ENCODE data around the gene RABL3.
A peak's percentile ranks its signal among the peaks of the same experiment; 100 is the strongest.
"Not testable (repeated sequence)": the region's sequence is repeated elsewhere in the genome, so short reads cannot be mapped to it uniquely, and the experiment has no call there.

The RABL3 gene

DNA sequence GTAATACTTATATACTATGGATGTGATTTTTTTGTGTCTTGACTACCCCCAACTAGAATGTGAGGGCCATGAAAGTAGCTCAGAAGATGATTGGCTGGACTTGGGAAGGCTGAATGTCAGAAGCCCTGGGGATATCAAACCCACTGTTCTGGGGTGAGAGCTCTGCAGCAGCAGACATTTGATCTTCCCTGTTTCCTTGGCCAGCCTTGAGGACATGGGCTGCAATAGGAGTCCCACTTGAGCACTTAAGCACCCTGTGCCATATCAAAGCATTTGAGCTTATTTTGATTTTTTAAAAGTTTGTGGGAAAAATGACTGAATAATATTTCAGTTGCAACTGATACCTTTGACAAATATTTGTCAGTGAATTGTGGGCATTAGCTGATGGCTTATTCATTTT lies 21.9 kb upstream of the RABL3 start:
- TF ChIP-seq, protein P1, sequence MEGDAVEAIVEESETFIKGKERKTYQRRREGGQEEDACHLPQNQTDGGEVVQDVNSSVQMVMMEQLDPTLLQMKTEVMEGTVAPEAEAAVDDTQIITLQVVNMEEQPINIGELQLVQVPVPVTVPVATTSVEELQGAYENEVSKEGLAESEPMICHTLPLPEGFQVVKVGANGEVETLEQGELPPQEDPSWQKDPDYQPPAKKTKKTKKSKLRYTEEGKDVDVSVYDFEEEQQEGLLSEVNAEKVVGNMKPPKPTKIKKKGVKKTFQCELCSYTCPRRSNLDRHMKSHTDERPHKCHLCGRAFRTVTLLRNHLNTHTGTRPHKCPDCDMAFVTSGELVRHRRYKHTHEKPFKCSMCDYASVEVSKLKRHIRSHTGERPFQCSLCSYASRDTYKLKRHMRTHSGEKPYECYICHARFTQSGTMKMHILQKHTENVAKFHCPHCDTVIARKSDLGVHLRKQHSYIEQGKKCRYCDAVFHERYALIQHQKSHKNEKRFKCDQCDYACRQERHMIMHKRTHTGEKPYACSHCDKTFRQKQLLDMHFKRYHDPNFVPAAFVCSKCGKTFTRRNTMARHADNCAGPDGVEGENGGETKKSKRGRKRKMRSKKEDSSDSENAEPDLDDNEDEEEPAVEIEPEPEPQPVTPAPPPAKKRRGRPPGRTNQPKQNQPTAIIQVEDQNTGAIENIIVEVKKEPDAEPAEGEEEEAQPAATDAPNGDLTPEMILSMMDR (conservative IDR thresholded peaks at IDR 0.05; ENCODE audit: low read length) = no peak
- H3K4me3 ChIP-seq (ENCODE audit: low read length) = no peak overlapping the region
- no peak for DNase-seq (ENCODE audit: low read depth)

DNA sequence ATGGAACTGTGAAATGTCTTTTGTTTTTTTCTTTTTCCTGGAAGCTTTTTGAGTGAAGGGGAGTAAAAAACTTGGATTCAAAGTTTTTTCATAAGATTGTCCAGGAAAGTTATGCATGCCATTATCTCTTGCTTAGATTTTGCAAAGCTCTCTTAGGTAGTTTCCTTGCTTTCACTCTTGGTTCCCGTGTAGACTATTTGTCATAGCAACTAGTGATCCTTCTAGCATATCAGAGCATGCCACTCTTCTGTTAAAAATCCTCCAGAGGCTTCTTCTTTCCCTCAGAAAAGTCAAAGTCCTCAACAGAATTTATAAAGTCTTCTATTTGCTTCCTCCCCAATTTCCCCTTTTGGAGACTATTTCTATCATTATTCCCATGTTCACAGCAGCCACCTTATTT lies 21.3 kb upstream of the RABL3 start:
- TF ChIP-seq, protein P1 (conservative IDR thresholded peaks at IDR 0.05; ENCODE audit: low read length) = no peak
- DNase-seq (ENCODE audit: low read depth) = no peak
- no peak overlapping the region for H3K4me3 ChIP-seq (ENCODE audit: low read length)

DNA sequence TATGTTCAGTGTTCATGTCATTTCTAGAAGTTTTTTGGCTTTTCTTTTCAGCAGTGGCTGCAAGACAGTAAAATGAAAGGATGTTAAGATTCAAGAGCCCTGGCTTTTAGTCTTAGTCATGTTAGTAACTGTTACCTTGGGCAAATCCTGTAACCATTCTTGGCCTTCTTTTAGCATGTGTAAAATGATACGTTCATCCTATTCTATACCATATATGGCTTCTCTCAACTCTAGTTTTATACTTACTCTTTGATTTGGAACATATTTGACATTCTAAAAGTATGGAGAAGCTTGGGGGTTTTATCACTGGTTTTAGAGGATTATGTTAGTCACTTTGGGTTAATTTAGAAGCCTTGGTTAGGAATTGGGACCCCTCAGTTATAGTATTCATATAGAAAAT lies 20.3 kb upstream of the RABL3 start:
- TF ChIP-seq, protein P1 (conservative IDR thresholded peaks at IDR 0.05; ENCODE audit: low read length) = no peak
- H3K4me3 ChIP-seq (ENCODE audit: low read length) = no peak overlapping the region
- DNase-seq (ENCODE audit: low read depth) = no peak

DNA sequence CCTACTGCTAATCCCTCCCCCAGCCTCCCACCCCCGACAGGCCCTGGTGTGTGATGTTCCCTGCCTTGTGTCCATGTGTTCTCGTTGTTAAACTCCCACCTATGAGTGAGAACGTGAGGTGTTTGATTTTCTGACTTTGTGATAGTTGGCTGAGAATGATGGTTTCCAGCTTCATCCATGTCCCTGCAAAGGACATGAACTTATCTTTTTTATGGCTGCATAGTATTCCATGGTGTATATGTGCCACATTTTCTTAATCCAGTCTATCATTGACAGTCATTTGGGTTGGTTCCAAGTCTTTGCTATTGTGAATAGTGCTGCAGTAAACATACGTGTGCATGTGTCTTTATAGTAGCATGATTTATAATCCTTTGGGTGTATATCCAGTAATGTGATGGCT lies 16.2 kb upstream of the RABL3 start:
- not testable (repeated sequence) for DNase-seq (ENCODE audit: low read depth); H3K4me3 ChIP-seq (ENCODE audit: low read length)

DNA sequence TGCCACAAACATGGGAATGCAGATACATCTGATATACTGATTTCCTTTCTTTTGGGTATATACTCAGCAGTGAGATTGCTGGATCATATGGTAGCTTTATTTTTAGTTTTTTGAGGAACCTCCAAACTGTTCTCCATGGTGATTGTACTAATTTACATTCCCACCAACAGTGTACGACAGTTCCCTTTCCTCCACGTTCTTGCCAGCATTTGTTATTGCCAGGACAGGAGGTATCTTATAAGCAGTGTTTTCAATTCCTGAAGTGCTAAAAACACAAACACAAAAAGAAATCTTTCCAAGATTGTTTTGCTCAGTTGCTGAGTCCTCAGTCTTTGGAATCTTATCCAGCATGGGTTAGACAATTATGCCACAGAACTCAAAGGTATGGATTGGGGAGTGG lies 13.7 kb upstream of the RABL3 start:
- TF ChIP-seq, protein P1 (conservative IDR thresholded peaks at IDR 0.05; ENCODE audit: low read length) = no peak
- DNase-seq (ENCODE audit: low read depth) = no peak
- no peak overlapping the region for H3K4me3 ChIP-seq (ENCODE audit: low read length)

DNA sequence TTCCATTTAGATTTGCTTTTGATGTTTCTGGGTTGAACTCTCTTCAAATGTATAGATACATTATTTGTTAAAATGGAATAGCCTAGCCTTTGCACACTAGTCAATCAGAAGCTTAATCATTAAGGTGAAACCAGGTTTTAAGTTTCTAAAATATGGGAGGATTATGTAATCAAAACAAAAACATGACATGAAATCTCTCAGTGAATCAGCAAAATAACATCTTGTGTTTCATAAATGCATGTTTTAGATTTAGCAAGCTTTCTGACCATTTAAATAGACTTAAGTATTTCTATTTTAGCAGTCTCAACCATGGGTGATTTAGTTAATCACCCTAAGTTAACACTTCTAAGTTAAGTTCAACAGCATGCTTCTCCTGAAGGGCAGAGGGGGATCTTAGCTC lies 11.5 kb upstream of the RABL3 start:
- DNase-seq (ENCODE audit: low read depth) = peak; percentile 49
- H3K4me3 ChIP-seq (ENCODE audit: low read length) = no peak overlapping the region
- TF ChIP-seq, protein P1 (conservative IDR thresholded peaks at IDR 0.05; ENCODE audit: low read length) = no peak

DNA sequence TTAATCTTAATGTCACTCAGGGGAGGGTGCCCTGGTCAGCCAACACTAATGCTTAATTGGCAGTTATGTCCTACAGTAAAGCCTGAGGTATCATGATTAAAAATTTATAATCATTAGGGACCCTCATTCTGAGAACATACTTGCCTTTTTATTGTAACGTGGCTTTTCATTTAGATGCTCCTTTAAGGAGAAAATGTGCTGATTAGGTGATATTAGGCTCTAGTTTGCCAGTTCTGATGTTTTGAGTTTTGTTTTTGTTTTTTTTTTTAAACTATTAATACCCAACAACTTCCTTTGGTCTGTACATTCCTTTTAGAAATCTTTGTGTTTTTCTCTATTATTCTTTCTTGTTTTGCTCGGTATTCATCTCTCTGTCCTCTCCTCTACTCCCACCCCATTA lies 10.5 kb upstream of the RABL3 start:
- TF ChIP-seq, protein P1 (conservative IDR thresholded peaks at IDR 0.05; ENCODE audit: low read length) = no peak

DNA sequence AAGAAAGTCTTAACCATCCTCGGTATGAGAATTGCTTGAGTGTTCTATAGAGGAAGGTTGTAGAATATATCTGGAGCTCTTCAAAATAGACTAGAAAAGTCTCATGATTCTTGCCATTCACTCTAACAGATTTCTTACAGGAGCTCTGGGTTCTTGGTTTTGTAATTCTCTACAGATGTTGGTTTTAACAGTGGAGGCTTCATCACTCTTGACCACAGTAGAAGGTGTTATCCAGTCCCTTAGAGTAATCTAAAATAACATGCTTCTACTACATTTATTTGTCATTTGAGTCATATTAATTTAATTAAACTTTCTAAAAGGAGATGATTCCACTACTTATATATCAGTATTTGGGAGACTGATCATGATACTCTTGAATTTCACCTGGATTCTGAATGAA lies 9.9 kb upstream of the RABL3 start:
- H3K4me3 ChIP-seq (ENCODE audit: low read length) = no peak overlapping the region
- TF ChIP-seq, protein P1 (conservative IDR thresholded peaks at IDR 0.05; ENCODE audit: low read length) = no peak
- DNase-seq (ENCODE audit: low read depth) = no peak

More for the DNA sequence above, 10.5 kb upstream of the RABL3 start:
- H3K4me3 ChIP-seq (ENCODE audit: low read length) = no peak overlapping the region
- DNase-seq (ENCODE audit: low read depth) = no peak

Measured in AG10803 (cell line).